ENCODE measurements around the gene EMB. TPM values are rescaled to one million over a fixed set of nuclear protein-coding genes. Genes with fewer than 3 reads are reported as not detected.
"Not testable (repeated sequence)": the region's sequence is repeated elsewhere in the genome, so short reads cannot be mapped to it uniquely, and the experiment has no call there.

EMB gene
- total RNA-seq, 6 donors from 2014 or later: 4.7 to 34.0 (median 21.4) TPM

GRCh38 chr5:50406877-50407276 lies 34.2 kb downstream of the EMB start:
- ATAC-seq (ENCODE audit: low FRiP score in 2 of 2) (no peak), DNase-seq (peak in 1 of 2 donors; percentile 20)
- H3K4me1 ChIP-seq: peaks cover 0 to 4% (median 0%) of the 10 kb centered on the region in 4 donors
- H3K36me3 ChIP-seq: no peaks in the 10 kb centered on the region
- no peaks in the 10 kb centered on the region for H3K27me3 ChIP-seq
- no peak for TF ChIP-seq POLR2A (IDR thresholded peaks at IDR 0.05)
- no peak for TF ChIP-seq EP300 (IDR thresholded peaks at IDR 0.05)
- TF ChIP-seq POLR2AphosphoS5 (IDR thresholded peaks at IDR 0.05): no peak
- TF ChIP-seq CTCF (IDR thresholded peaks at IDR 0.05): no peak
- H3K9me3 ChIP-seq: no peaks in the 10 kb centered on the region
- no peak overlapping the region for H3K4me3 ChIP-seq
- H3K27ac ChIP-seq: no peak overlapping the region
- 64% methylated on average over 1 of the region's 1 CpG for WGBS, 2 donors

GRCh38 chr5:50401336-50401735 lies 39.8 kb downstream of the EMB start:
- H3K9me3 ChIP-seq: no peaks in the 10 kb centered on the region
- DNase-seq (no peak), ATAC-seq (ENCODE audit: low FRiP score in 2 of 2) (no peak)
- H3K27ac ChIP-seq: no peak overlapping the region
- no peaks in the 10 kb centered on the region for H3K4me1 ChIP-seq
- H3K36me3 ChIP-seq: peaks cover 0 to 2% (median 0%) of the 10 kb centered on the region in 4 donors
- H3K27me3 ChIP-seq: no peaks in the 10 kb centered on the region
- TF ChIP-seq CTCF (IDR thresholded peaks at IDR 0.05) (no peak), EP300 (IDR thresholded peaks at IDR 0.05) (no peak), POLR2AphosphoS5 (IDR thresholded peaks at IDR 0.05) (no peak), POLR2A (IDR thresholded peaks at IDR 0.05) (no peak)
- no peak overlapping the region for H3K4me3 ChIP-seq
- 66 to 79% methylated on average over 3 of the region's 3 CpGs for WGBS, 2 donors

DNA sequence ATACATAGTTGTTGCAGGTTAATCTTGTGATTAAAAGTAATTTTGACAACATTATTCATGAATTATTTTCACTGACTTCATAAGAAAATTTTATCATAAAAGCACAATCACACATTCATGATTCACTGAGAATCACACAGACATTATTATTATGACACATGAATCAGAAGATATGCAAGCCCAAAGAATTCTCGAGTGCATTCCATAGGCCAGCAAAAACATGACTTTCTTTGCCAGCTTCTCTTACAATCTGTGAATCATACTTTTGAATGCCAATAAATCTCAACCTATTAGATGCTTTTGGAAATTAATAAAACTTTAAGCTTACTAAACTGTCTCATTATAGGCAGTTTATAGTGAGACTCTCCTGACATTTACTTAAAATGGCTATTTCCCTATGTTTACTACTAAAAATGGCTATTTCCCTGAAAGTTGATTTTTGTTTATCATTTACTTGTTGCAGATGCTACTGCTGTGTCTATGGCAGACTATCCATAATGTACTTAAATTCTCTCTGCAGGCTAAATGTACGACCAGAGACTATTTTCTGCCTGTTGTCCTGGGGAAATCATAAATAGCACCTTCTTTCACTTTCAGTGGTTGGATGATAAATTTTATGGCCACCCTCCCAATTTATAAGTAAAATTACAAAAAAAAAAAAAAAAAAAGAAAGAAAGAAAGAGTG lies 47.0 kb downstream of the EMB start:
- H3K9me3 ChIP-seq, H3K27me3 ChIP-seq, DNase-seq, H3K4me1 ChIP-seq, H3K27ac ChIP-seq, H3K4me3 ChIP-seq, H3K36me3 ChIP-seq: not testable (repeated sequence)
- peak in 1 of 2 donors; percentile 57 for ATAC-seq (ENCODE audit: low FRiP score in 2 of 2)
- WGBS, 2 donors: 81 to 91% methylated on average over 2 of the region's 2 CpGs

- H3K4me3 ChIP-seq; H3K27me3 ChIP-seq; H3K9me3 ChIP-seq; H3K36me3 ChIP-seq; H3K27ac ChIP-seq; H3K4me1 ChIP-seq; DNase-seq; ATAC-seq (ENCODE audit: low FRiP score in 2 of 2): not testable (repeated sequence)
- WGBS, 2 donors: 88 to 89% methylated on average over 3 of the region's 3 CpGs
These were observed 48.8 kb downstream of the EMB start for GRCh38 chr5:50392289-50392688.

DNA sequence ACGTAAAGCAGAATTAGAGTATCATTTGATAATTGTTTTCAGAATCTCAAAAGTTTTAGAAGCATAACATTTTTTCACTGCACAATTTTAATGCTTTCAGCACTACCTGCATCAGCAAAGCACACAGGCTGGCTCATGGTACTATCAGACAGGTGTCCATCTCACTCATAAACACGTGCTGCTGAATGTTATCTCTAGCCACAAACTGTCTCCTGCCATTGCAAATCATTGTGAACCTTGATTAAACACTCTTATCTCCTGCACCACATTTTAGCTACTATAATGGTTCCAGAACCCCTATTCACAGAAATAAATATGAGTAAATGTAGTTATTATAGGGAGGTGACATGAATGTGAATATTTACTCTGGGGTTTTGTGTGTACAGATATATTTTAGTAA lies 56.7 kb downstream of the EMB start:
- ATAC-seq (ENCODE audit: low FRiP score in 2 of 2): not testable (repeated sequence)

GRCh38 chr5:50376696-50377095 lies 64.4 kb downstream of the EMB start:
- not testable (repeated sequence) for H3K9me3 ChIP-seq; ATAC-seq (ENCODE audit: low FRiP score in 2 of 2); H3K4me3 ChIP-seq; H3K4me1 ChIP-seq; H3K27me3 ChIP-seq; H3K36me3 ChIP-seq; H3K27ac ChIP-seq
- WGBS, 2 donors: 96 to 97% methylated on average over 3 to 8 of the region's 11 CpGs
- DNase-seq: peak in 1 of 2 donors; percentile 51

More for the DNA sequence above, 56.7 kb downstream of the EMB start:
- DNase-seq, H3K27me3 ChIP-seq, H3K4me1 ChIP-seq, H3K36me3 ChIP-seq, H3K9me3 ChIP-seq, H3K4me3 ChIP-seq, H3K27ac ChIP-seq: not testable (repeated sequence)
- WGBS, 2 donors: 52 to 62% methylated on average over 2 of the region's 2 CpGs

DNA sequence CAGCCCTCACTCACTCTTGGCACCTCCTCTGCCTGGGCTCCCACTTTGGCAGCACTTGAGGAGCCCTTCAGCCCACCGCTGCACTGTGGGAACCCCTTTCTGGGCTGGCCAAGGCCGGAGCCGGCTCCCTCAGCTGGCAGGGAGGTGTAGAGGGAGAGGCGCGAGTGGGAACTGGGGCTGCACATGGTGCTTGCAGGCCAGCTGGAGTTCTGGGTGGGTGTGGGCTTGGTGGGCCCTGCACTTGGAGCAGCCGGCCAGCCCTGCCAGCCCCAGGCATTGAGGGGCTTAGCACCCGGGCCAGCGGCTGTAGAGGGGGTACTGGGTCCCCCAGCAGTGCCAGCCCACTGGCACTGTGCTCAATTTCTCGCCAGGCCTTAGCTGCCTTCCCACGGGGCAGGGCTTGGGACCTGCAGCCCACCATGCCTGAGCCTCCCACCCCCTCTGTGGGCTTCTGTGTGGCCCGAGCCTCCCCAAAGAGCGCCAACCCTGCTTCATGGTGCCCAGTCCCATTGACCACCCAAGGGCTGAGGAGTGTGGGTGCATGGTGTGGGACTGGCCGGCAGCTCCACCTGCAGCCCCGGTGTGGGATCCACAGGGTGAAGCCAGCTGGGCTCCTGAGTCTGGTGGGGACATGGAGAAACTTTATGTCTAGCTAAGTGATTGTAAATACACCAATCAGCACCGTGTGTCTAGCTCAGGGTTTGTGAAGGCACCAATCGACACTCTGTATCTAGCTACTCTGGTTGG lies 71.6 kb downstream of the EMB start:
- H3K27ac ChIP-seq; H3K4me3 ChIP-seq; H3K27me3 ChIP-seq; ATAC-seq (ENCODE audit: low FRiP score in 2 of 2); H3K4me1 ChIP-seq; H3K36me3 ChIP-seq: not testable (repeated sequence)
- peak in 1 of 2 donors; percentile 65 for DNase-seq
- H3K9me3 ChIP-seq: peaks cover 0 to 12% (median 7%) of the 10 kb centered on the region in 4 donors
- 92 to 100% methylated on average over 7 to 14 of the region's 16 CpGs for WGBS, 2 donors

All from upper lobe of left lung (tissue), 6 donors.